HG03558 (cell line): Measurements from ENCODE around the gene SMAD1.
"Not testable (repeated sequence)": the region's sequence is repeated elsewhere in the genome, so short reads cannot be mapped to it uniquely, and the experiment has no call there.

Source experiments
- ATAC-seq: cut with Tn5 transposase; IDR thresholded peaks from one replicate; pipeline ENCODE4 v1.9.1; 2021; ENCODE audit warnings: moderate number of reproducible peaks; ENCODE audit not compliant: unreplicated experiment; ENCODE audit errors: extremely low read depth

The SMAD1 gene

GRCh38 chr4:145523117-145523516, 41.5 kb downstream of the SMAD1 start:
- ATAC-seq = no peak

DNA sequence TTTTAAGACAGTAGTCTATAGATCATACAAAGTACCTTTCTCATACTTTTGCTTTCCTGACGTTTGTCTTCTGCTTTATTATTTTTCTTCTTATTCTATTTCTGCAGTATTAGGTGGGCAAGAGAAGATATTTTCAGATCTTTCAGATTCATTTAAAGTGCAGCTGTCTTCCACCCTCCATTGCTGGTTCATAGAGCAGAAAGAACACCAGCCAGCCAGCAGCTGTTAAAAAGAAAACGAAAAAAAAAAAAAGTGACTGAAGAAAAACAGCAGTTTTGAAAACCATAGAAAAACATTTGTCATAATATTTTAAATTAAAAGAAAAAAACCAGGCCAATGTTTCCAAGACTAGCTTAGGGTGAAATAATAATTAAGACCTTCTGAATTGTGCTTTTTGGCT, 42.9 kb downstream of the SMAD1 start:
- no peak for ATAC-seq

DNA sequence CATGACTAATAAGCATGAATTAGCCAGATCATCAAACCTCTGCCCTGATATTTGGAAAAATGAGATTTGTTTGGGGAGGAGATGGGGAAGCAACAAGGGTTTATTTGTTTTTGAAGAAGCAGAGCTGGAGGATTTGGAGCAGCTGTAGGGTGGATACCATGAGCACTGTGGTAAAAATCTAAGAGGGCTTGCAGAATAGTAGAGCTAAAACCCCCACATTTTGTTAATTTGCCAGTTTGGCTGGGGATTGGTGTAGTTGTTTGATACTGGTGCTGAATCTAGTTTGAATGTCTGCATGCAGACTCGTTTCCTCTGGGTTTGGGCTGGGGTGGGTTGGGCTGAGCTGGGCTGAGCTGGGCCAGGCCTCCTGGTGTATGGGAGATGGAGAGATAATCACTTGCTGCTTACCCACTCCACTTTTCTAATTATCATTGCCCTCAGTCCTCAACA, 43.7 kb downstream of the SMAD1 start:
- no peak for ATAC-seq

DNA sequence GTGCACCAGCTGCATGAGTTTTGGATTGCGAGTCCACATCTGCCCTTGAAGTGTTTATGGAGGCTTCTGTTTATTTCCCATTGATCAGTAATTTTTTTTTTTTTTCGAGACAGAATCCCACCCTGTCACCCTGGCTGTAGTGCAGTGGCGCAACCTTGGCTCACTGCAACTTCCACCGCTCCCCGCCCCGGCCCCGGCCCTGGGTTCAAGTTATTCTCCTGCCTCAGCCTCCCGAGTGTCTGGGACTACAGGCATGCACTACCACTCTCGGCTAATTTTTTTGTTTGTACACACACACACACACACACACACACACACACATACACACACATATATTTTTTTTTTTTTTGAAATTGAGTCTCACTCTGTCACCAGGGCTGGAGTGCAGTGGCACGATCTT, 46.1 kb downstream of the SMAD1 start:
- no peak for ATAC-seq

- no peak for ATAC-seq
Observed at GRCh38 chr4:145528601-145529000, 46.9 kb downstream of the SMAD1 start.

DNA sequence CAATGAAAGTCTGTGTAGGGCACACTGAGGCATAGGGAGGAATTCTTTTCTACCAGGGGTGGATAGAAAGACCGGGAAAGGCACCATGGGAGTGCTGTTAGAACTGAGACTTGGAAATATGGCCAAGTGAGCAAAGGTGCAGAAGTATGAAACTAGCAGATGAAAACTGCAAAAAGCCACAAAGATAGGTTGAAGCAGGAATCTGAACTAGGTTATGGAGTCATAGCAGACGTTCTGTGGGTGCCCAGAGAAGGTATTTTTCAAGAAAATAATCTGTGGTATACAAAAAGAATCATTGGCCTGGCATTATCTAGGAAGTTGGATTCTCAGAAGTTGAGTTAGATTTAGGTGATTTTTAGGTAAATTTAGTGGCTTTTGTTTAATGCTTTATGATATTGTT, 48.5 kb downstream of the SMAD1 start:
- ATAC-seq = no peak

- no peak for ATAC-seq
Observed at GRCh38 chr4:145530662-145531061, 49.0 kb downstream of the SMAD1 start.

DNA sequence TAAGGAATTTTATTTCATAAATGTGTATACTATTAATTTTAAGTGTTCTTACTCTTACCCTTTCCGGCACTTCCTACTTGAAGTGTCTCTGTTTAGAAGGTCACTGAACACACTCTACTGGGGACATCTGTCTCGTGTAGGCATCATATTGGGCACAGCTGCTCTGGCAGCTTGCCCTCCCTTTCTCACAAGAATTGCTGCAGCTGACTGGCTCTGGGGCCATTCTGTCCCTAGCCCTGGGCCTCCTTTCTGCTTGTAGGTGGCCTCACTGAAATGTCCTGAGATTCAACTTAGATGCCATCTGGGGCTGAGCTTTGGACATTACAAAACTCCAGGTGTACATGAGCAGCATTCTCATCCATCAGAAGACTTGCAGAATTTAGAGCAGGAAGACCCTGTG, 49.6 kb downstream of the SMAD1 start:
- no peak for ATAC-seq

DNA sequence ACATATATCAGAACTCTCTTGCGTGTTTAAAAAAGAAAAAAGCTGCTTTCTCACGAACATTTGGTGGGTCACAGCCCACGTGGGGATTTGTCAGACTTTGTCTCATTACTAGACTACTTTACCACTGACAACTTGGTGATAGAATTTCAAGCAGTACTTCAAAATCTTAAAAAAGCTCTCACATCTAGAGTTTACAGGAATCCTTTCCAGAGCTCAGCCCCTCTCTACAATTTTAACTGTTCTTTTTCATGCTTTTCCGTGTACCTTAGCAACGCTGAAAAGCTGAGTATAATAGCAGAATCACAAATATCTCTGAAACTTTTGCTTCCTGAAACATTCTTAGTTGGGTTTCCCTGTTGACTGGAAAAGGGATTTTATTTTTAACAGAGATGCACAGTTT, 50.2 kb downstream of the SMAD1 start:
- no peak for ATAC-seq

DNA sequence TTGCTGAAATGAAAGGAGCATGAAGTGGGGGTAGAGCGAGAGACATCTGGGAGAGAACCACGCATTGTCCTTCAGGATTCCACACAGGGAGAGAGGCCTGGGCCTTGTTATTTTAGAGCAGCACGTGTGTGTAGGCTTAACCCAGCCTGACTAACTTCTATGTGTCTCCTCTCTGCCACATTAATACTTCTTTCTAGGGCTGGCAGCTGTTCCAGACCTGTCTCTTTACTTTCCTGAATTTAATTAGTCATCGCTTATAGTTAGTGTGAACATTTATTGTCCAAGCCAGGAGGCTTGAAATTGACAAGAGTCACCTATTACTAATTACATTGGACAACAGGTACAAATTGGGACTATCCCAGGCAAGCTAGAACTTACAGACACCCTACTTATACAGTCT, 51.3 kb downstream of the SMAD1 start:
- no peak for ATAC-seq

DNA sequence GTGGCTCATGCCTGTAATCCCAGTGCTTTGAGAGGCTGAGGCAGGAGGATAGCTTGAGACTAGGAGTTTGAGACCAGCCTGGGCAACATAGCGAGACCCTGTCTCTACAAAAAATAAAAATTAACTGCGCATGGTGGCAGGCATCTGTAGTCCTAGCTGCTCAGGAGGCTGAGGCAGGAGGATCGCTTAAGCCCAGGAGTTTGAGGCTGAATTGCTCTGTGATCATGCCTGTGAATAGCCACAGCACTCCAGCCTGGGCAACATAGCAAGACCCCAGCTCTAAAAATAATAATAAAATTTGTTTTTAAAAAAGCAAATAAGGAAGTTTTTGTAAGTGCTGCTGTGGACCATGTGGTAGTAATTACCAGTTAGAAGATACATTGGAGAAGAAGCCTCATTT, 51.8 kb downstream of the SMAD1 start:
- ATAC-seq = not testable (repeated sequence)

- ATAC-seq = no peak
Observed at GRCh38 chr4:145533961-145534360, 52.3 kb downstream of the SMAD1 start.

- ATAC-seq = no peak
Observed at GRCh38 chr4:145535202-145535601, 53.5 kb downstream of the SMAD1 start.

DNA sequence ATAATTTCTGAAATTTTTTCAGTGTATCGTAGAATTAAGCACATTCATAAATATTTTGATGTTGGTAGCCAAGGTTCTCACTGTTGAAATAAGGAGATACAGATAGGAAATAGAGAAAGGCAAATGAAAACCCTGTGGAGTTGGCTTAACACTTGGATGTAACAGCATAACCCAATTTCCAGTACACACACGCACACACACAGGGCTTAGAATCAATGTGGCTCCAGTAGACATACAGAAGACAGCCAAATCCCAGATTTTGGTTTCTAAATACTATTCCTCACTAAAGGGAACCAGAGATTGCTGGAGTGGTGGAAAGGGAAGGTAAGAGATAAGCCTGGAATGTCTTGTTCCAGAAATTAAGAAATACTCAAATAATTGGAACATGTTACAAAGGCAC, 54.4 kb downstream of the SMAD1 start:
- ATAC-seq = no peak

DNA sequence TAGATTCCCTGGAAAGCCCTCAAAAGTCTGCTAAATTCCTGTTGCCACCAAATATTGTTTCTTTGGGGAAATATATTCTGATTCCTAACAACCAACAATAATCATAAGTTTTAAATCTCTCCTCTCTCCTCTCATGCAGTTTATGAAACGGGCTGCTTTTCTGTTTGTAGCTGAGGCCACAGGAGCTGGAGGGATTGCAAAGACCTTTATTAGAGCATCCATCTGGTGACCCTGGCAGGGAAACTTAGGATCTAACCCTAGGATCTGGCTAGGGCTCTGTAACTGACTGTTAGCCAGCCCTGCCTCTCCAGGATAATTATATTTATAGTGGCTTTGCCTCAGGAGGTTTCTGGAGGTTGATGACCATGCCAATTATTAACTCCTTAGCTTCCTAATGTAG, 56.9 kb downstream of the SMAD1 start:
- no peak for ATAC-seq

- no peak for ATAC-seq
Observed at GRCh38 chr4:145539671-145540070, 58.0 kb downstream of the SMAD1 start.

DNA sequence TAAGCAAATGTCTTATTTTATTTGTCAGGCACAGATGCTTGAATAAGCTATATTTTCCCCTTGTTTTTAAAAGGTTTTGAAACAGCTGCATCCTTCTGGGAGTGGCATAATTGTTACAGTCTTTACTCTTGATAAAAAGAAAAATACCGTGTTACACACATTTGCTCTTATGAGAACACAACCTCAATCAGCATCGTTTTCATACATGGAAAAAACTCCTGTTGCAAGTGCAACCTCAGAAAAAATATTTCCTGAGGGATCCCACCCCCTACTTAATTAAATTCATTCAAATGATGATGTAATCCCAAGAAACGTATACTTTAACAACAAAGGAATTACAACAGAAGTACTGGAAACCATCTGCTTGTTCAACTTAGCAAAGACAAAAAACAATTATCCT, 58.6 kb downstream of the SMAD1 start:
- no peak for ATAC-seq

GRCh38 chr4:145541346-145541745, 59.7 kb downstream of the SMAD1 start:
- no peak for ATAC-seq

- no peak for ATAC-seq
Observed at GRCh38 chr4:145545031-145545430, 63.4 kb downstream of the SMAD1 start.

GRCh38 chr4:145545538-145546174, 64.0 kb downstream of the SMAD1 start:
- no peak for ATAC-seq

GRCh38 chr4:145546175-145546915, 64.7 kb downstream of the SMAD1 start:
- ATAC-seq = no peak

DNA sequence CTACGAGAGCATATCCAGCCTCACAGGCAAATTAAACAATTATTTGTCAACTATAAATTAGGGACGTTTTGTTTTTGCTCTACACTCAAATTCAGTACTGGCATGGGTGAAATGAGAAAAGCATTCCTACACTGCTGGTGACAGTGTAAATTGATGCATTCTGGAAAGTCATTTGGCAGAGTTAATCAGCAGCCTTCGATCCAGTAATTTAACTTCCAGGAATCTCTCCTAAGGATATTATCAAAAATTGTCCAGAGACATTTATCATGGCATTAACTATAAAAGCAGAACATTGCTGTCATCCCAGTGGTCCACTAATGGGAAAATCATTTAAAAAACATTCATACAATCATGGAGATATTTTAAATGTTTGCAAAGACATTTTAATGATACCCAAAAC, 70.0 kb downstream of the SMAD1 start:
- no peak for ATAC-seq
